Measurements from ENCODE around the gene APOC4. TPM values are rescaled to one million over a fixed set of nuclear protein-coding genes. Genes with fewer than 3 reads are reported as not detected.

APOC4 gene
- polyA plus RNA-seq, 1 of the 3 experiments (the other 2 are of a cell fraction) = not detected

DNA sequence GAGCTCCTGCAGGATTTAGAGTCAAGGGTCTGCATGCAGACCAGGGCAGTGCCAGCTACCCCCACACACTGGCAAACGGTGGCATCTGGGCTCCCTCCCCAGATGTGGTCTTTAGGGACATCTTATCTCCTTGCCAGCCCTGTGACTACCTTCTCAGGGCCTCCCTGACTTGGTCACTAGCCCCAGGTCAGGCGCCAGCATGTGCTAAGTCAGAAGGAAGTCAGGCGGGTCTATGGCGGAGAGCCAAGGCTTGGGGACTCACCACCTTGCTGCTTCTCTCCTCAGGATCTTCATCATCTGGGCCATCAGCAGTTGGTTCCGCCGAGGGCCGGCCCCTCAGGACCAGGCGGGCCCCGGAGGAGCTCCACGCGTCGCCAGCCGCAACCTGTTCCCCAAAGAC lies 30.8 kb downstream of the APOC4 start:
- H2AFZ ChIP-seq (ENCODE audit: low read depth) = no peak overlapping the region
- no peak overlapping the region for H3K9ac ChIP-seq
- H3K4me2 ChIP-seq = no peak overlapping the region
- H3K27ac ChIP-seq (ENCODE audit: low read depth in 2 of 2, low read length in 1 of 2) = no peak overlapping the region
- H3K79me2 ChIP-seq (ENCODE audit: insufficient read depth) = peaks cover 12% of the 10 kb centered on the region; the same call in 1 of the 2 replicates
- POLR2A ChIA-PET = interaction anchor here (0.6 kb wide), 1 partner anchor 68 kb away, joined by 4 read pairs; no protein-coding TSS in a partner anchor
- H3K36me3 ChIP-seq (replicated peaks in 1 of 2; ENCODE audit: control insufficient read depth in 1 of 2, insufficient read depth in 2 of 2, low read length in 1 of 2) = peaks cover 26 to 53% of the 10 kb centered on the region in 2 experiments
- no peaks in the 10 kb centered on the region for H3K9me3 ChIP-seq
- TF ChIP-seq ELF1 (IDR thresholded peaks at IDR 0.05) (no peak), TEAD4 (IDR thresholded peaks at IDR 0.05; ENCODE audit: borderline replicate concordance, insufficient read depth) (no peak)
- no peak for DNase-seq
- no peak overlapping the region for H3K4me3 ChIP-seq (ENCODE audit: low read depth in 2 of 2, low read length in 1 of 2)
- 85% methylated on average over 3 of the region's 13 CpGs for WGBS (ENCODE audit: low lambda C conversion rate)
- H3K27me3 ChIP-seq (ENCODE audit: insufficient read depth) = no peaks in the 10 kb centered on the region
- no peaks in the 10 kb centered on the region for H3K4me1 ChIP-seq (ENCODE audit: control insufficient read depth in 1 of 2, insufficient read depth in 2 of 2, low read depth in 1 of 2, low read length in 1 of 2)
- CTCF ChIA-PET = interaction anchor here (0.5 to 1.6 kb wide), 2 partner anchors 21 to 366 kb away, joined by 3 to 4 read pairs; no protein-coding TSS in a partner anchor
- H4K20me1 ChIP-seq (ENCODE audit: insufficient read depth) = no peaks in the 10 kb centered on the region
- no peaks in the 10 kb centered on the region for H3K9me2 ChIP-seq
- H3F3A ChIP-seq (replicated peaks; ENCODE audit: insufficient read depth) = no peaks in the 10 kb centered on the region

DNA sequence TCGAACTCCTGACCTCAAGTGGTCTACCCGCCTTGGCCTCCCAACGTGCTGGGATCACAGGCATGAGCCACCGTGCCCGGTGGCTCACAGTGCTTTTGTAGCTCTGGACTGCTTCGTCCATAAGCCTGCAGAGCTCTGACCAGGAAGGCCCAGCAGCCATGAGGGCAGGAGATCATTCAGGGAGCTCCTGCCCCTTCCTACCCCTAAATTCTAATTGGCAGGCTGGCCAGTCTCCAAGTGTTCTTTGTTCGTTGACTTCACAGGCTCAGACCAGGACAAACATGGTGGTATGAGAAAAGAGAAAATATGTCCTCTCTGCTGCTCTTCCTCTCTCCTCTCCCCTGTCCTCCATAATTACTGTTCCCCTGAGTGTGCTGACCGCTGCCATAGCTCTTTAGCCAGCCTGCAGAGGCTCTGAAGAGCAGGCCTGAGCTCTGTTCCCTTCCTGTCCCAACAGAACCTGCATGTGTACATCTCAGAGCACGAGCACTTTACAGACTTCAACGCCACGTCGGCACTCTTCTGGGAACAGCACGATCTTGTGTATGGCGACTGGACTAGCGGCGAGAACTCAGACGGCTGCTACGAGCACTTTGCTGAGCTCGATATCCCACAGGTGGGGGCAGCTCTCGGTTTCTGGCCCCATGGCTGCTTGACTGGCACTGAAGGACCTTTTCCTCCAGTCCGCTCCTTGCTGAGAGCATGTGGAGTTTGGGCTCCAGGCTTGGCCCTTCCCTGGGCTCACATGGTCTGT lies 32.1 kb downstream of the APOC4 start:
- H3K9ac ChIP-seq = no peak overlapping the region
- no peaks in the 10 kb centered on the region for H3K9me3 ChIP-seq
- H3K4me1 ChIP-seq (ENCODE audit: control insufficient read depth in 1 of 2, insufficient read depth in 2 of 2, low read depth in 1 of 2, low read length in 1 of 2) = no peaks in the 10 kb centered on the region
- no peaks in the 10 kb centered on the region for H3K9me2 ChIP-seq
- peaks cover 28 to 40% of the 10 kb centered on the region in 2 experiments for H3K36me3 ChIP-seq (replicated peaks in 1 of 2; ENCODE audit: control insufficient read depth in 1 of 2, insufficient read depth in 2 of 2, low read length in 1 of 2)
- H3K4me2 ChIP-seq = no peak overlapping the region
- H3K27ac ChIP-seq (ENCODE audit: low read depth in 2 of 2, low read length in 1 of 2) = no peak overlapping the region
- POLR2A ChIA-PET = no interaction called here
- no peak for DNase-seq
- H3K27me3 ChIP-seq (ENCODE audit: insufficient read depth) = no peaks in the 10 kb centered on the region
- WGBS (ENCODE audit: low lambda C conversion rate) = 96% methylated on average over 19 of the region's 21 CpGs
- CTCF ChIA-PET = interaction anchor here (1.7 to 1.9 kb wide), 2 partner anchors 15 to 71 kb away, joined by 5 read pairs; no protein-coding TSS in a partner anchor
- no peak for TF ChIP-seq CHD2 (IDR thresholded peaks at IDR 0.05; ENCODE audit: low read length, partially characterized antibody)
- TF ChIP-seq, protein P1, sequence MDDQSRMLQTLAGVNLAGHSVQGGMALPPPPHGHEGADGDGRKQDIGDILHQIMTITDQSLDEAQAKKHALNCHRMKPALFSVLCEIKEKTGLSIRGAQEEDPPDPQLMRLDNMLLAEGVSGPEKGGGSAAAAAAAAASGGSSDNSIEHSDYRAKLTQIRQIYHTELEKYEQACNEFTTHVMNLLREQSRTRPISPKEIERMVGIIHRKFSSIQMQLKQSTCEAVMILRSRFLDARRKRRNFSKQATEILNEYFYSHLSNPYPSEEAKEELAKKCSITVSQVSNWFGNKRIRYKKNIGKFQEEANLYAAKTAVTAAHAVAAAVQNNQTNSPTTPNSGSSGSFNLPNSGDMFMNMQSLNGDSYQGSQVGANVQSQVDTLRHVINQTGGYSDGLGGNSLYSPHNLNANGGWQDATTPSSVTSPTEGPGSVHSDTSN (IDR thresholded peaks at IDR 0.05) = no peak
- TF ChIP-seq RAD21 (IDR thresholded peaks at IDR 0.05; ENCODE audit: low read length) = no peak
- TF ChIP-seq, protein P2, sequence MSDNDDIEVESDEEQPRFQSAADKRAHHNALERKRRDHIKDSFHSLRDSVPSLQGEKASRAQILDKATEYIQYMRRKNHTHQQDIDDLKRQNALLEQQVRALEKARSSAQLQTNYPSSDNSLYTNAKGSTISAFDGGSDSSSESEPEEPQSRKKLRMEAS (IDR thresholded peaks at IDR 0.05; ENCODE audit: low read depth) = no peak
- TF ChIP-seq ELF1 (IDR thresholded peaks at IDR 0.05) = no peak
- TF ChIP-seq TEAD4 (IDR thresholded peaks at IDR 0.05; ENCODE audit: borderline replicate concordance, insufficient read depth) = no peak
- no peak for TF ChIP-seq RCOR1 (IDR thresholded peaks at IDR 0.05; ENCODE audit: low read length)
- H3F3A ChIP-seq (replicated peaks; ENCODE audit: insufficient read depth) = no peaks in the 10 kb centered on the region
- H3K4me3 ChIP-seq (ENCODE audit: low read depth in 2 of 2, low read length in 1 of 2) = no peak overlapping the region
- H3K79me2 ChIP-seq (ENCODE audit: insufficient read depth) = peaks cover 8% of the 10 kb centered on the region; the same call in 1 of the 2 replicates
- no peaks in the 10 kb centered on the region for H4K20me1 ChIP-seq (ENCODE audit: insufficient read depth)
- no peak overlapping the region for H2AFZ ChIP-seq (ENCODE audit: low read depth)

DNA sequence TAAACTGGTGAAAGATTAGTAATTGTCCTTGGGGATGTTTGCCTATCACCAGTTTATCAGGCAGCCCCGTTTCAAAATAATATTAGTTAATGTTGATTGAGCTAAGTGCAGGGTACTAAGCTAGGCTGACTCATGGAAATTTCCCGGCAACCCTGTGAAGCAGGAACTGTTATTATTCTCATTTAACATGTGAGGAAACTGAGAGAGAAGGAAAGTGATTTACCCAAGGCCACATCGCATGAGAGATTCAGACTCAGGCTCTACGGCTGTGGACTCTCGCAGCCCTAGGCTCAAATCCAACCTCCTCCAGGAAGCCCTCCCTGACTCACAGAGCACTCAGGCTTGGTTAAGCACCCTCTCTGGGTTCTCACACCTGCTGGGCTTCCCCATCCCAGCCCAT lies 32.8 kb downstream of the APOC4 start:
- no peak overlapping the region for H3K4me2 ChIP-seq
- peaks cover 30 to 41% of the 10 kb centered on the region in 2 experiments for H3K36me3 ChIP-seq (replicated peaks in 1 of 2; ENCODE audit: control insufficient read depth in 1 of 2, insufficient read depth in 2 of 2, low read length in 1 of 2)
- H3K79me2 ChIP-seq (ENCODE audit: insufficient read depth) = 0 out of 2 replicates have a peak, but pooled peaks cover 1% of the 10 kb centered on the region
- no peak overlapping the region for H3K27ac ChIP-seq (ENCODE audit: low read depth in 2 of 2, low read length in 1 of 2)
- H2AFZ ChIP-seq (ENCODE audit: low read depth) = no peak overlapping the region
- no peaks in the 10 kb centered on the region for H3F3A ChIP-seq (replicated peaks; ENCODE audit: insufficient read depth)
- no peak for DNase-seq
- no peaks in the 10 kb centered on the region for H4K20me1 ChIP-seq (ENCODE audit: insufficient read depth)
- no peaks in the 10 kb centered on the region for H3K9me2 ChIP-seq
- ChIA-PET POLR2A (no interaction called here), CTCF (interaction anchor here (1.7 to 1.9 kb wide), 2 partner anchors 14 to 71 kb away, joined by 5 read pairs; no protein-coding TSS in a partner anchor)
- H3K4me3 ChIP-seq (ENCODE audit: low read depth in 2 of 2, low read length in 1 of 2) = no peak overlapping the region
- no peaks in the 10 kb centered on the region for H3K4me1 ChIP-seq (ENCODE audit: control insufficient read depth in 1 of 2, insufficient read depth in 2 of 2, low read depth in 1 of 2, low read length in 1 of 2)
- no peaks in the 10 kb centered on the region for H3K9me3 ChIP-seq
- no peaks in the 10 kb centered on the region for H3K27me3 ChIP-seq (ENCODE audit: insufficient read depth)
- 93% methylated on average over 5 of the region's 5 CpGs for WGBS (ENCODE audit: low lambda C conversion rate)
- H3K9ac ChIP-seq = no peak overlapping the region
- TF ChIP-seq, protein P3, sequence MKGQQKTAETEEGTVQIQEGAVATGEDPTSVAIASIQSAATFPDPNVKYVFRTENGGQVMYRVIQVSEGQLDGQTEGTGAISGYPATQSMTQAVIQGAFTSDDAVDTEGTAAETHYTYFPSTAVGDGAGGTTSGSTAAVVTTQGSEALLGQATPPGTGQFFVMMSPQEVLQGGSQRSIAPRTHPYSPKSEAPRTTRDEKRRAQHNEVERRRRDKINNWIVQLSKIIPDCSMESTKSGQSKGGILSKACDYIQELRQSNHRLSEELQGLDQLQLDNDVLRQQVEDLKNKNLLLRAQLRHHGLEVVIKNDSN (IDR thresholded peaks at IDR 0.05; ENCODE audit: borderline replicate concordance, low read depth) = no peak
- TF ChIP-seq, protein P4, sequence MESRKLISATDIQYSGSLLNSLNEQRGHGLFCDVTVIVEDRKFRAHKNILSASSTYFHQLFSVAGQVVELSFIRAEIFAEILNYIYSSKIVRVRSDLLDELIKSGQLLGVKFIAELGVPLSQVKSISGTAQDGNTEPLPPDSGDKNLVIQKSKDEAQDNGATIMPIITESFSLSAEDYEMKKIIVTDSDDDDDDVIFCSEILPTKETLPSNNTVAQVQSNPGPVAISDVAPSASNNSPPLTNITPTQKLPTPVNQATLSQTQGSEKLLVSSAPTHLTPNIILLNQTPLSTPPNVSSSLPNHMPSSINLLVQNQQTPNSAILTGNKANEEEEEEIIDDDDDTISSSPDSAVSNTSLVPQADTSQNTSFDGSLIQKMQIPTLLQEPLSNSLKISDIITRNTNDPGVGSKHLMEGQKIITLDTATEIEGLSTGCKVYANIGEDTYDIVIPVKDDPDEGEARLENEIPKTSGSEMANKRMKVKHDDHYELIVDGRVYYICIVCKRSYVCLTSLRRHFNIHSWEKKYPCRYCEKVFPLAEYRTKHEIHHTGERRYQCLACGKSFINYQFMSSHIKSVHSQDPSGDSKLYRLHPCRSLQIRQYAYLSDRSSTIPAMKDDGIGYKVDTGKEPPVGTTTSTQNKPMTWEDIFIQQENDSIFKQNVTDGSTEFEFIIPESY (IDR thresholded peaks at IDR 0.05; ENCODE audit: borderline replicate concordance, low read depth) = no peak
- TF ChIP-seq GATA2 (CRISPR knock-in tag; IDR thresholded peaks at IDR 0.05) (no peak), YY1 (IDR thresholded peaks at IDR 0.05; ENCODE audit: low read depth) (no peak), EP300 (IDR thresholded peaks at IDR 0.05; ENCODE audit: borderline replicate concordance in 1 of 2, low read depth in 1 of 2, low read length in 1 of 2) (no peak), TCF12 (IDR thresholded peaks at IDR 0.05) (no peak), JUND (IDR thresholded peaks at IDR 0.05) (no peak), SIN3A (IDR thresholded peaks at IDR 0.05; ENCODE audit: borderline replicate concordance, low read depth, low read length) (no peak), FOXJ3 (CRISPR knock-in tag; IDR thresholded peaks at IDR 0.05) (no peak), NFIC (IDR thresholded peaks at IDR 0.05; ENCODE audit: borderline replicate concordance) (no peak), FOSL2 (IDR thresholded peaks at IDR 0.05; ENCODE audit: borderline replicate concordance, low read depth) (no peak), SMC3 (IDR thresholded peaks at IDR 0.05; ENCODE audit: low read depth, low read length) (no peak)

Data from SK-N-SH (cell line).